PFSK-1 (cell line): ENCODE data around the gene SLC38A5.
"Not testable (repeated sequence)": the region's sequence is repeated elsewhere in the genome, so short reads cannot be mapped to it uniquely, and the experiment has no call there.

Source experiments
- FOXP2 ChIP-seq: optimal IDR thresholded peaks from 2 replicates; pipeline ENCODE3; 2011; ENCODE audit warnings: borderline replicate concordance, control low read depth, inconsistent platforms; ENCODE audit not compliant: insufficient read depth; ENCODE audit errors: extremely low read length, extremely low read depth
- POLR2AphosphoS5 ChIP-seq: IDR thresholded peaks from 2 replicates; pipeline ENCODE4 v1.6.1; 2012; ENCODE audit warnings: low read depth, mild to moderate bottlenecking, control low read depth, low read length, moderate library complexity
- SIN3A ChIP-seq: IDR thresholded peaks from 2 replicates; pipeline ENCODE4 v1.6.1; 2012; ENCODE audit warnings: mild to moderate bottlenecking, low read length, moderate library complexity, borderline replicate concordance; ENCODE audit not compliant: insufficient read depth
- TAF1 ChIP-seq: IDR thresholded peaks from 2 replicates; pipeline ENCODE4 v1.6.1; 2012; ENCODE audit warnings: low read length, control low read depth, borderline replicate concordance; ENCODE audit not compliant: insufficient read depth
- TF ChIP-seq, protein P1 (sequence below), 2 experiments: IDR thresholded peaks; 2 replicates each; pipeline versions ENCODE4 v1.6.1 to v1.8.0; 2011 to 2012; ENCODE audit warnings: low read depth in 2 of 2, low read length in 2 of 2, control low read depth in 1 of 2, inconsistent platforms in 1 of 2, mild to moderate bottlenecking in 1 of 2, moderate library complexity in 1 of 2; ENCODE audit not compliant: insufficient read depth in 1 of 2

Gene SLC38A5

DNA sequence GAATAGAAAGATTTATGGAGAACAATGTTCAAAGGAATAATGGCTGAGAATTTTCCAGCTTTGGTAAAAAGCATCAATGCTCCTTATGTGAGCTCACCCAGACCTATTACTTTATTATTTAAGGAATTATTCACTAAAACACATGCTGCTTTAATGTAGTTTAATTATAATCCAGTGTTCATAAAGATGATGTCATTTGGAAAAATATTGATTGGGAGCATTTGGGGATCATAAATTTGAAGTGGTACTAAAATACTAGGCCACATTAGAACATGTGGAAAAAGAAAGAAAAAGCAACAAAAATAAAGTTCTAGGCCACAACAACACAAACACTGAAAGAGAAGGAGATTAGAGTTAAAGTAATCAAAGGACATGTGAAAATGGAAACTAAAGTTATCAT lies 20.0 kb downstream of the SLC38A5 start:
- TF ChIP-seq FOXP2 (no peak), SIN3A (no peak), TAF1 (no peak), POLR2AphosphoS5 (no peak)
- TF ChIP-seq, protein P1, sequence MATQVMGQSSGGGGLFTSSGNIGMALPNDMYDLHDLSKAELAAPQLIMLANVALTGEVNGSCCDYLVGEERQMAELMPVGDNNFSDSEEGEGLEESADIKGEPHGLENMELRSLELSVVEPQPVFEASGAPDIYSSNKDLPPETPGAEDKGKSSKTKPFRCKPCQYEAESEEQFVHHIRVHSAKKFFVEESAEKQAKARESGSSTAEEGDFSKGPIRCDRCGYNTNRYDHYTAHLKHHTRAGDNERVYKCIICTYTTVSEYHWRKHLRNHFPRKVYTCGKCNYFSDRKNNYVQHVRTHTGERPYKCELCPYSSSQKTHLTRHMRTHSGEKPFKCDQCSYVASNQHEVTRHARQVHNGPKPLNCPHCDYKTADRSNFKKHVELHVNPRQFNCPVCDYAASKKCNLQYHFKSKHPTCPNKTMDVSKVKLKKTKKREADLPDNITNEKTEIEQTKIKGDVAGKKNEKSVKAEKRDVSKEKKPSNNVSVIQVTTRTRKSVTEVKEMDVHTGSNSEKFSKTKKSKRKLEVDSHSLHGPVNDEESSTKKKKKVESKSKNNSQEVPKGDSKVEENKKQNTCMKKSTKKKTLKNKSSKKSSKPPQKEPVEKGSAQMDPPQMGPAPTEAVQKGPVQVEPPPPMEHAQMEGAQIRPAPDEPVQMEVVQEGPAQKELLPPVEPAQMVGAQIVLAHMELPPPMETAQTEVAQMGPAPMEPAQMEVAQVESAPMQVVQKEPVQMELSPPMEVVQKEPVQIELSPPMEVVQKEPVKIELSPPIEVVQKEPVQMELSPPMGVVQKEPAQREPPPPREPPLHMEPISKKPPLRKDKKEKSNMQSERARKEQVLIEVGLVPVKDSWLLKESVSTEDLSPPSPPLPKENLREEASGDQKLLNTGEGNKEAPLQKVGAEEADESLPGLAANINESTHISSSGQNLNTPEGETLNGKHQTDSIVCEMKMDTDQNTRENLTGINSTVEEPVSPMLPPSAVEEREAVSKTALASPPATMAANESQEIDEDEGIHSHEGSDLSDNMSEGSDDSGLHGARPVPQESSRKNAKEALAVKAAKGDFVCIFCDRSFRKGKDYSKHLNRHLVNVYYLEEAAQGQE (IDR thresholded peaks at IDR 0.05; ENCODE audit: insufficient read depth in 1 of 2, low read depth in 2 of 2, low read length in 2 of 2) = no peak

GRCh38 chrX:48411860-48412259 lies 58.2 kb downstream of the SLC38A5 start, which contains the start of gene SSX4B:
Gene SSX4B (minus strand): TSS chrX:48411960. CDS start chrX:48411372, 588 bp downstream.
- not testable (repeated sequence) for TF ChIP-seq SIN3A, TAF1, FOXP2
